GM06990 (cell line): ENCODE measurements around the gene SORCS3.

Experiments
- DNase-seq: peaks from one replicate; pipeline ENCODE4 v3.0.0-alpha.2; 2011; ENCODE audit not compliant: insufficient read length; ENCODE audit errors: extremely low read depth
- H3K27me3 ChIP-seq: replicated peaks from 2 replicates; pipeline ENCODE4 v1.6.0; 2011; ENCODE audit warnings: low read length; ENCODE audit not compliant: control insufficient read depth, insufficient read depth
- H3K36me3 ChIP-seq: 2 replicates; pipeline ENCODE4 v1.5.1; 2011; ENCODE audit warnings: low read length; ENCODE audit not compliant: control insufficient read depth, insufficient read depth
- H3K4me3 ChIP-seq: replicated peaks from 2 replicates; pipeline ENCODE4 v1.5.1; 2011; ENCODE audit warnings: low read depth, mild to moderate bottlenecking, control low read depth, low read length
- CTCF ChIP-seq: IDR thresholded peaks from 2 replicates; pipeline ENCODE4 v1.5.1; 2011; ENCODE audit warnings: low read length, control low read depth, mild to moderate bottlenecking, inconsistent platforms; ENCODE audit not compliant: insufficient read depth, poor library complexity, severe bottlenecking

Gene SORCS3

GRCh38 chr10:105075031-105075430 lies 433.9 kb downstream of the SORCS3 start:
- Histone ChIP-seq H3K36me3 (no peaks in the 10 kb centered on the region), H3K27me3 (no peaks in the 10 kb centered on the region), H3K4me3 (no peak overlapping the region)
- no peak for TF ChIP-seq CTCF
- no peak for DNase-seq

GRCh38 chr10:105085980-105086379 lies 444.9 kb downstream of the SORCS3 start:
- TF ChIP-seq CTCF: no peak
- Histone ChIP-seq H3K27me3 (no peaks in the 10 kb centered on the region), H3K36me3 (no peaks in the 10 kb centered on the region), H3K4me3 (no peak overlapping the region)
- no peak for DNase-seq

GRCh38 chr10:105094048-105094447 lies 453.0 kb downstream of the SORCS3 start:
- TF ChIP-seq CTCF: no peak
- H3K27me3 ChIP-seq: no peaks in the 10 kb centered on the region; the same call in 1 of the 2 replicates
- DNase-seq: no peak
- H3K36me3 ChIP-seq: no peaks in the 10 kb centered on the region
- no peak overlapping the region for H3K4me3 ChIP-seq

- DNase-seq: no peak
- no peak for TF ChIP-seq CTCF
- Histone ChIP-seq H3K27me3 (no peaks in the 10 kb centered on the region; the same call in 1 of the 2 replicates), H3K36me3 (no peaks in the 10 kb centered on the region), H3K4me3 (no peak overlapping the region)
Measured at GRCh38 chr10:105096316-105096715, 455.2 kb downstream of the SORCS3 start.

- Histone ChIP-seq H3K36me3 (no peaks in the 10 kb centered on the region), H3K27me3 (no peaks in the 10 kb centered on the region), H3K4me3 (no peak overlapping the region)
- TF ChIP-seq CTCF: no peak
- no peak for DNase-seq
Measured at GRCh38 chr10:105102977-105103376, 461.9 kb downstream of the SORCS3 start.

GRCh38 chr10:105104297-105104696 lies 463.2 kb downstream of the SORCS3 start:
- H3K36me3 ChIP-seq: no peaks in the 10 kb centered on the region
- no peak for DNase-seq

More at GRCh38 chr10:105104297-105104696, 463.2 kb downstream of the SORCS3 start:
- H3K27me3 ChIP-seq: no peaks in the 10 kb centered on the region
- no peak overlapping the region for H3K4me3 ChIP-seq
- no peak for TF ChIP-seq CTCF
